Stimulated activated CD4-positive, alpha-beta T cell treated with anti-CD3 and anti-CD28 coated beads, TNF-alpha, amount 100 ng/mL, for 48 hours (primary cell): ENCODE measurements around the gene GBP2.

Experiments
- DNase-seq, 3 donors: peaks; one replicate each; pipeline ENCODE4 v3.0.0-alpha.2; 2020; ENCODE audit warnings: low read depth in 3 of 3

GBP2 gene

DNA sequence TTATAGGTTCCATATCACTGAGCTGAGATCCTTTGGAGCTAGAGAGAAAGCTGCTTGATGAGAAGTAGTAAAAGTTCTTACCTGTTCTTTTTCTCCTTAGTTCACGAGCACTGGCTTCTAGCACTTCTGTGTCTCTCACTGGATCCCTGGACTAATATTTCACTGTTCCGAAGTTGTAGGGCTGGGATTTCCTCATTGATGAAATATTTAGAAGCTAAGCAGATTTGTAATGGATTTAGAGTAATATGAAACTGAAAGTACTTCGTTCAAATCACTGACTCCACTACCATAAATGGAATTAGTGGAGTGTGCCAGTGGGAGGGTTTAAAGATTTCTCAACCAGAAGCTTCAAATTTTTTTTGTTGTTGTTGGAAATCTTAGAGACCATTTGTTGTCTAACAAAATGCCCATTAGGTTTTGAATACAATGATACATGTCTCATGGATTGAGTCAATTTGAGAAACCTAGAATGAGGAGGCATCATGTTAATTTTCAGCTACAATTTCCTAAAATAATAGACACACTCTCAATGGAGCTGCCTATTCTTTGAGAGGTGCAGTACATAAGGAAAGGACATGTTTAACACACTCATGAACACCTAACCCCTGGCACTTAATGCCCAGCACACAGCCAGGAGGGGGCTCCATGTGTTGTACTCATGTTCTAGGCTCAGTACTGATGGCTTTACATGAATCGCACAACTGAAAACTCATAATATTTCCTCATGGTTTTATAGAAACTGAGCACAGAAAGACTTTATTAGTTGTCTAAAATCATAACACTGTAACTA, 60.6 kb downstream of the GBP2 start, which contains the start of gene GBP1:
GBP1 (minus strand) TSS at position 130 of the 790 bp plus-strand sequence. CDS start 1,974 bp downstream, outside the sequence.
- DNase-seq: no peak

DNA sequence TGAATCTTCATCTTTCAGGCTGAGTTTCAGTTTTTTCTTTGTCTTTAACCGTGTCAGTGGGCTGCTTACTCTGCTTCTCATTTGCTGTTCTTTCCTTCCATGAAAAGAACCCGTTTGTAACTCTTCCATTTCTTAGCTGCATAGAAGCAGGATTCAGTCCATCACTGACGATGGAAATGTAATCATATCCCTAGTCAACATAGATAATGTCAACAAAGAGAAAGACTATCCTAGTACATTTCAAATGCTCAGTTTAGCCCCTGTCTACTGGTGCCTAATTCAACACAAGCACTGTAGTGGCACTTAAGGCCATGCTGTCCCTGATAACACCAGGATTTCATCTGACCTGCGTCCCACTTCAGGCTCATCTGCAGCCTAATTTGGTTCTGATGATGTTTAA, 61.3 kb downstream of the GBP2 start:
- DNase-seq: no peak

DNA sequence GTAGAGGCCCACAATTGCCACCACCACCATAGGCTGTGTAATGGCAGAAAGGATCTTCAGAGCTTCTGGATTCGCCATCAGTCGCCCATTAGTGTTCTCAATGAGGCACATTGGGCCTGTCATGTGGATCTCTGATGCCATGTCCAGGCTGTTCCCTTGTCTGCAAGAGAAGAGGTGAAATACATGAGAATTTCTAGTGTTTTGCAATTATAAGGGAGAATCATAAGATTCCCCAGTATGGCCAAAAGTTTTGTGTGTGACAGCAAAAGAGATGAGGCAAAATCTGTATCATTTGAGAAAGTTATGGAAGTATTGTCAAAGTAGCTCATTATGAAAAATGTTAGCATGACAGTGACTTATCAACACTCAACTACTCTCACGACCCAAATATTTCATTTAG, 62.8 kb downstream of the GBP2 start:
- no peak for DNase-seq

DNA sequence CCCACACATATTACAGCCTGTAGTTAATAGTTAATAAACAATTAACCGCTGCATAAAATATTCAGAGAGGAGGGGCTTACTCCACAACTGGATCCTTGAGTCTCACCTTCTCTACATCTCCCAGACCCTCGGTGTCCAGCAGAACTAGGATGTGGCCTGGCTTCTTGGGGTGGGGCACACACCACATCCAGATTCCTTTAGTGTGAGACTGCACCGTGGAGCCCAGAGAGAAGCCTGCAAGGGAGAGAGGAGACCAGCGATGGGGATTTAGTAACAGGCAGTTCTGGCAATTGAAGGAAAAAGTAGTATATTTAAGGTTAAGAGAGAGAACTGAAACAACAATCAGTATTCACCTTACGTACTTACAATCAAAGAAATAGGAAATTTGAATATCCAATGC, 65.8 kb downstream of the GBP2 start:
- DNase-seq: no peak
